HepG2 (cell line): ENCODE results near the gene ARHGAP45. TPM values are rescaled to one million over a fixed set of nuclear protein-coding genes. Genes with fewer than 3 reads are reported as not detected.

Experiments used
- AGO2 ChIP-seq: fragments of 200-400 bp; formaldehyde crosslinking; optimal IDR thresholded peaks from 2 replicates; pipeline ENCODE3; 2017; ENCODE audit warnings: mild to moderate bottlenecking, low read depth, low read length, moderate library complexity
- AKAP8 ChIP-seq: sonication (generic); formaldehyde crosslinking; IDR thresholded peaks from 2 replicates; pipeline ENCODE4 v1.5.1; 2020; ENCODE audit warnings: mild to moderate bottlenecking, missing genetic modification reagents
- NFRKB ChIP-seq: fragments of 450-650 bp; IDR thresholded peaks from 2 replicates; pipeline ENCODE4 v1.6.1; 2017
- PHF21A ChIP-seq: sonication (generic); formaldehyde crosslinking; IDR thresholded peaks from 2 replicates; pipeline ENCODE4 v1.5.0; 2020; ENCODE audit warnings: mild to moderate bottlenecking, missing genetic modification reagents
- SMARCE1 ChIP-seq: fragments of 450-650 bp; IDR thresholded peaks from 2 replicates; pipeline ENCODE4 v1.6.1; 2017; ENCODE audit warnings: borderline replicate concordance
- SP4 ChIP-seq: sonication (generic); formaldehyde crosslinking; IDR thresholded peaks from 2 replicates; pipeline ENCODE4 v1.8.1; 2023; ENCODE audit warnings: mild to moderate bottlenecking, missing genetic modification reagents
- TEAD2 ChIP-seq: sonication (generic); formaldehyde crosslinking; IDR thresholded peaks from 2 replicates; pipeline ENCODE4 v1.9.0; 2021; ENCODE audit warnings: missing genetic modification reagents
- ZFP37 ChIP-seq: sonication (generic); formaldehyde crosslinking; IDR thresholded peaks from 2 replicates; pipeline ENCODE4 v1.4.0; 2020; ENCODE audit warnings: missing genetic modification reagents, borderline replicate concordance
- ZNF124 ChIP-seq: sonication (generic); formaldehyde crosslinking; IDR thresholded peaks from 2 replicates; pipeline ENCODE4 v1.4.0; 2020; ENCODE audit warnings: missing genetic modification reagents
- ZNF138 ChIP-seq: sonication (generic); formaldehyde crosslinking; IDR thresholded peaks from 2 replicates; pipeline ENCODE4 v1.5.0; 2020; ENCODE audit warnings: mild to moderate bottlenecking, low read depth, missing genetic modification reagents
- ZNF260 ChIP-seq: sonication (generic); formaldehyde crosslinking; IDR thresholded peaks from 2 replicates; pipeline ENCODE4 v1.4.0; 2020; ENCODE audit warnings: missing genetic modification reagents, low read depth, mild to moderate bottlenecking, borderline replicate concordance
- ZNF460 ChIP-seq: sonication (generic); formaldehyde crosslinking; IDR thresholded peaks from 2 replicates; pipeline ENCODE4 v1.5.1; 2020; ENCODE audit warnings: missing genetic modification reagents, mild to moderate bottlenecking, borderline replicate concordance
- ZNF501 ChIP-seq: sonication (generic); formaldehyde crosslinking; IDR thresholded peaks from 2 replicates; pipeline ENCODE4 v1.5.1; 2020; ENCODE audit warnings: mild to moderate bottlenecking, moderate library complexity, missing genetic modification reagents
- ZNF550 ChIP-seq: sonication (generic); formaldehyde crosslinking; IDR thresholded peaks from 2 replicates; pipeline ENCODE4 v1.4.0; 2020; ENCODE audit warnings: mild to moderate bottlenecking, missing genetic modification reagents, borderline replicate concordance
- ZNF720 ChIP-seq: sonication (generic); formaldehyde crosslinking; IDR thresholded peaks from 2 replicates; pipeline ENCODE4 v1.4.0; 2020; ENCODE audit warnings: missing genetic modification reagents
- ZNF746 ChIP-seq: sonication (generic); formaldehyde crosslinking; IDR thresholded peaks from 2 replicates; pipeline ENCODE4 v1.8.0; 2022; ENCODE audit warnings: mild to moderate bottlenecking, missing genetic modification reagents
- polyA plus RNA-seq, 8 experiments: library from polyadenylated mRNA; depleted of rRNA in 3 of 8; stranded (reverse) in 7 of 8; unstranded in 1 of 8; fragments of >200 nt; fragmentation: Illumina TruSeq in 4 of 8; extraction: Trizol in 4 of 8; gene quantifications; 2 replicates each; pipeline versions ENCODE4 v1.2.1 to v1.2.3, GENCODE V29; 2011 to 2016; ENCODE audit warnings: low read depth in 4 of 8, missing spikeins in 1 of 8, mixed read lengths in 1 of 8; ENCODE audit not compliant: insufficient read depth in 1 of 8
- total RNA-seq, 5 experiments: library from RNA; depleted of rRNA; stranded (reverse); fragments of >200 nt; fragmentation: Illumina TruSeq; extraction: Trizol; gene quantifications; 2 replicates each; pipeline ENCODE4 v1.2.3, GENCODE V29; 2016; ENCODE audit warnings: low read depth in 1 of 5
- TF ChIP-seq, protein P1 (sequence below): sonication (generic); formaldehyde crosslinking; IDR thresholded peaks from 2 replicates; pipeline ENCODE4 v1.4.0; 2020; ENCODE audit warnings: missing genetic modification reagents
- TF ChIP-seq, protein P2 (sequence below), 2 experiments: IDR thresholded peaks; 2 replicates each; pipeline ENCODE4 v1.6.1; 2011 to 2012; ENCODE audit warnings: low read length in 2 of 2, borderline replicate concordance in 1 of 2, low read depth in 1 of 2, mild to moderate bottlenecking in 1 of 2, moderate library complexity in 1 of 2
- TF ChIP-seq, protein P3 (sequence below): sonication (generic); formaldehyde crosslinking; IDR thresholded peaks from 2 replicates; pipeline ENCODE4 v1.5.1; 2020; ENCODE audit warnings: mild to moderate bottlenecking, missing genetic modification reagents, moderate library complexity
- TF ChIP-seq, protein P4 (sequence below): sonication (generic); formaldehyde crosslinking; IDR thresholded peaks from 2 replicates; pipeline ENCODE4 v1.8.1; 2022; ENCODE audit warnings: low read depth, mild to moderate bottlenecking, missing genetic modification reagents
- TF ChIP-seq, protein P5 (sequence below): sonication (generic); formaldehyde crosslinking; IDR thresholded peaks from 2 replicates; pipeline ENCODE4 v1.5.0; 2020; ENCODE audit warnings: mild to moderate bottlenecking, low read depth, missing genetic modification reagents, borderline replicate concordance

The ARHGAP45 gene
- total and polyA plus RNA-seq, 2 of the 13 experiments (the other 11 are each of a cell fraction or from before 2014, with no cell fraction given) = 0.84 to 32.0 TPM

DNA sequence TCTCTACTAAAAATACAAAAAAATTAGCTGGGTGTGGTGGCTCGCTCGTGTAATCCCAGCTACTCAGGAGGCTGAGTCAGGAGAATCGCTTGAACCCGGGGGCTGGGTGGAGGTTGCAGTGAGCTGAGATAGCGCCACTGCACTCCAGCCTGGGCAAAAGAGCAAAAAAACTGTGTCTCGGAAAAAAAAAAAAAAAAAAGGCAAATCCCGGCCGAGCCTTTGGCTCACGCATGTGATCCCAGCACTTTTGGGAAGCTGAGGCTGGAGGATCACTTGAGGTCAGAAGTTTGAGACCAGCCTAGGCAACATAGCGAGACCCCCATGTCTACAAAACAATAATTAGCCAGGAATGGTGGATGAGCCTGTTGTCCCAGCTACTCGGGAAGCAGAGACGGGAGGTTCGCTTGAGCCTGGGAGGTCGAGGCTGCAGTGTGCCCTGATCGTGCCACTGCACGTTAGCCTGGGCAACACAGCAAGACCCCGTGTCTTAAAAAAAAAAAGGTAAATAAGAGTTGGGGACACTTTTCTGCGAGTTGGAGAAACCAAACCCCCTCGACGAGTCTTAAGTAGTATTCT, 36.3 kb downstream of the ARHGAP45 start (continued):
- TF ChIP-seq, protein P1, sequence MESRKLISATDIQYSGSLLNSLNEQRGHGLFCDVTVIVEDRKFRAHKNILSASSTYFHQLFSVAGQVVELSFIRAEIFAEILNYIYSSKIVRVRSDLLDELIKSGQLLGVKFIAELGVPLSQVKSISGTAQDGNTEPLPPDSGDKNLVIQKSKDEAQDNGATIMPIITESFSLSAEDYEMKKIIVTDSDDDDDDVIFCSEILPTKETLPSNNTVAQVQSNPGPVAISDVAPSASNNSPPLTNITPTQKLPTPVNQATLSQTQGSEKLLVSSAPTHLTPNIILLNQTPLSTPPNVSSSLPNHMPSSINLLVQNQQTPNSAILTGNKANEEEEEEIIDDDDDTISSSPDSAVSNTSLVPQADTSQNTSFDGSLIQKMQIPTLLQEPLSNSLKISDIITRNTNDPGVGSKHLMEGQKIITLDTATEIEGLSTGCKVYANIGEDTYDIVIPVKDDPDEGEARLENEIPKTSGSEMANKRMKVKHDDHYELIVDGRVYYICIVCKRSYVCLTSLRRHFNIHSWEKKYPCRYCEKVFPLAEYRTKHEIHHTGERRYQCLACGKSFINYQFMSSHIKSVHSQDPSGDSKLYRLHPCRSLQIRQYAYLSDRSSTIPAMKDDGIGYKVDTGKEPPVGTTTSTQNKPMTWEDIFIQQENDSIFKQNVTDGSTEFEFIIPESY (CRISPR knock-in tag) = no peak
- TF ChIP-seq, protein P2, sequence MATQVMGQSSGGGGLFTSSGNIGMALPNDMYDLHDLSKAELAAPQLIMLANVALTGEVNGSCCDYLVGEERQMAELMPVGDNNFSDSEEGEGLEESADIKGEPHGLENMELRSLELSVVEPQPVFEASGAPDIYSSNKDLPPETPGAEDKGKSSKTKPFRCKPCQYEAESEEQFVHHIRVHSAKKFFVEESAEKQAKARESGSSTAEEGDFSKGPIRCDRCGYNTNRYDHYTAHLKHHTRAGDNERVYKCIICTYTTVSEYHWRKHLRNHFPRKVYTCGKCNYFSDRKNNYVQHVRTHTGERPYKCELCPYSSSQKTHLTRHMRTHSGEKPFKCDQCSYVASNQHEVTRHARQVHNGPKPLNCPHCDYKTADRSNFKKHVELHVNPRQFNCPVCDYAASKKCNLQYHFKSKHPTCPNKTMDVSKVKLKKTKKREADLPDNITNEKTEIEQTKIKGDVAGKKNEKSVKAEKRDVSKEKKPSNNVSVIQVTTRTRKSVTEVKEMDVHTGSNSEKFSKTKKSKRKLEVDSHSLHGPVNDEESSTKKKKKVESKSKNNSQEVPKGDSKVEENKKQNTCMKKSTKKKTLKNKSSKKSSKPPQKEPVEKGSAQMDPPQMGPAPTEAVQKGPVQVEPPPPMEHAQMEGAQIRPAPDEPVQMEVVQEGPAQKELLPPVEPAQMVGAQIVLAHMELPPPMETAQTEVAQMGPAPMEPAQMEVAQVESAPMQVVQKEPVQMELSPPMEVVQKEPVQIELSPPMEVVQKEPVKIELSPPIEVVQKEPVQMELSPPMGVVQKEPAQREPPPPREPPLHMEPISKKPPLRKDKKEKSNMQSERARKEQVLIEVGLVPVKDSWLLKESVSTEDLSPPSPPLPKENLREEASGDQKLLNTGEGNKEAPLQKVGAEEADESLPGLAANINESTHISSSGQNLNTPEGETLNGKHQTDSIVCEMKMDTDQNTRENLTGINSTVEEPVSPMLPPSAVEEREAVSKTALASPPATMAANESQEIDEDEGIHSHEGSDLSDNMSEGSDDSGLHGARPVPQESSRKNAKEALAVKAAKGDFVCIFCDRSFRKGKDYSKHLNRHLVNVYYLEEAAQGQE (IDR thresholded peaks at IDR 0.05; ENCODE audit: borderline replicate concordance in 1 of 2, low read depth in 1 of 2, low read length in 2 of 2) = 0 out of 4 replicates have a peak, but pooled peaks of 1 of the 2 experiments have one; percentile 24
- TF ChIP-seq ZNF720 (CRISPR knock-in tag) (no peak), SMARCE1 (no peak), ZNF460 (CRISPR knock-in tag) (0 out of 2 replicates have a peak, but pooled peaks have one; percentile 3), ZNF501 (CRISPR knock-in tag) (no peak), TEAD2 (CRISPR knock-in tag) (no peak), PHF21A (CRISPR knock-in tag) (no peak), AGO2 (no peak), ZNF260 (CRISPR knock-in tag) (no peak), ZFP37 (no peak), ZNF138 (no peak), AKAP8 (no peak), ZNF550 (CRISPR knock-in tag) (no peak), ZNF746 (CRISPR knock-in tag) (no peak), NFRKB (no peak), SP4 (CRISPR knock-in tag) (no peak), ZNF124 (CRISPR knock-in tag) (no peak)
- TF ChIP-seq, protein P3, sequence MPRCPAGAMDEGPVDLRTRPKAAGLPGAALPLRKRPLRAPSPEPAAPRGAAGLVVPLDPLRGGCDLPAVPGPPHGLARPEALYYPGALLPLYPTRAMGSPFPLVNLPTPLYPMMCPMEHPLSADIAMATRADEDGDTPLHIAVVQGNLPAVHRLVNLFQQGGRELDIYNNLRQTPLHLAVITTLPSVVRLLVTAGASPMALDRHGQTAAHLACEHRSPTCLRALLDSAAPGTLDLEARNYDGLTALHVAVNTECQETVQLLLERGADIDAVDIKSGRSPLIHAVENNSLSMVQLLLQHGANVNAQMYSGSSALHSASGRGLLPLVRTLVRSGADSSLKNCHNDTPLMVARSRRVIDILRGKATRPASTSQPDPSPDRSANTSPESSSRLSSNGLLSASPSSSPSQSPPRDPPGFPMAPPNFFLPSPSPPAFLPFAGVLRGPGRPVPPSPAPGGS (CRISPR knock-in tag) = no peak
- TF ChIP-seq, protein P4, sequence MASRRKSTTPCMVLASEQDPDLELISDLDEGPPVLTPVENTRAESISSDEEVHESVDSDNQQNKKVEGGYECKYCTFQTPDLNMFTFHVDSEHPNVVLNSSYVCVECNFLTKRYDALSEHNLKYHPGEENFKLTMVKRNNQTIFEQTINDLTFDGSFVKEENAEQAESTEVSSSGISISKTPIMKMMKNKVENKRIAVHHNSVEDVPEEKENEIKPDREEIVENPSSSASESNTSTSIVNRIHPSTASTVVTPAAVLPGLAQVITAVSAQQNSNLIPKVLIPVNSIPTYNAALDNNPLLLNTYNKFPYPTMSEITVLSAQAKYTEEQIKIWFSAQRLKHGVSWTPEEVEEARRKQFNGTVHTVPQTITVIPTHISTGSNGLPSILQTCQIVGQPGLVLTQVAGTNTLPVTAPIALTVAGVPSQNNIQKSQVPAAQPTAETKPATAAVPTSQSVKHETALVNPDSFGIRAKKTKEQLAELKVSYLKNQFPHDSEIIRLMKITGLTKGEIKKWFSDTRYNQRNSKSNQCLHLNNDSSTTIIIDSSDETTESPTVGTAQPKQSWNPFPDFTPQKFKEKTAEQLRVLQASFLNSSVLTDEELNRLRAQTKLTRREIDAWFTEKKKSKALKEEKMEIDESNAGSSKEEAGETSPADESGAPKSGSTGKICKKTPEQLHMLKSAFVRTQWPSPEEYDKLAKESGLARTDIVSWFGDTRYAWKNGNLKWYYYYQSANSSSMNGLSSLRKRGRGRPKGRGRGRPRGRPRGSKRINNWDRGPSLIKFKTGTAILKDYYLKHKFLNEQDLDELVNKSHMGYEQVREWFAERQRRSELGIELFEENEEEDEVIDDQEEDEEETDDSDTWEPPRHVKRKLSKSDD = no peak
- TF ChIP-seq, protein P5, sequence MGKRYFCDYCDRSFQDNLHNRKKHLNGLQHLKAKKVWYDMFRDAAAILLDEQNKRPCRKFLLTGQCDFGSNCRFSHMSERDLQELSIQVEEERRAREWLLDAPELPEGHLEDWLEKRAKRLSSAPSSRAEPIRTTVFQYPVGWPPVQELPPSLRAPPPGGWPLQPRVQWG (CRISPR knock-in tag) = no peak
